Neural cell (in vitro differentiated cells): ENCODE data around the gene APOBEC3A. TPM values are rescaled to one million over a fixed set of nuclear protein-coding genes. Genes with fewer than 3 reads are reported as not detected.

Experiments used
- H2AFZ ChIP-seq: fragments of 200-600, 300-800 bp; sonication (generic), shearing (Covaris generic); 2 replicates; pipeline ENCODE4 v1.6.0; 2014; ENCODE audit warnings: low read depth, mild to moderate bottlenecking, antibody characterized with exemption, low read length, moderate library complexity
- H3F3A ChIP-seq: fragments of 200-600 bp; shearing (Covaris generic); 2 replicates; pipeline ENCODE4 v1.6.1; 2016; ENCODE audit warnings: mild to moderate bottlenecking, moderate library complexity, mixed read lengths, antibody characterized with exemption, low read length; ENCODE audit not compliant: insufficient read depth, poor library complexity, severe bottlenecking
- H3K27ac ChIP-seq: fragments of 200-600, 300-800 bp; sonication (generic), shearing (Covaris generic); 2 replicates; pipeline ENCODE4 v1.5.1; 2014; ENCODE audit warnings: mild to moderate bottlenecking, low read length, moderate library complexity
- H3K27me3 ChIP-seq: fragments of 300-800, 200-600 bp; sonication (generic), shearing (Covaris generic); 2 replicates; pipeline ENCODE4 v1.6.0; 2014; ENCODE audit warnings: mild to moderate bottlenecking, low read depth, low read length, moderate library complexity; ENCODE audit not compliant: insufficient read depth
- H3K36me3 ChIP-seq: fragments of 300-800, 200-600 bp; sonication (generic), shearing (Covaris generic); 2 replicates; pipeline ENCODE4 v1.5.1; 2014; ENCODE audit warnings: mild to moderate bottlenecking, antibody characterized with exemption, low read length, moderate library complexity; ENCODE audit not compliant: insufficient read depth
- H3K4me2 ChIP-seq: fragments of 300-800, 200-600 bp; sonication (generic), shearing (Covaris generic); 2 replicates; pipeline ENCODE4 v1.6.0; 2014; ENCODE audit warnings: mild to moderate bottlenecking, low read length
- H3K4me3 ChIP-seq: fragments of 300-800, 200-600 bp; sonication (generic), shearing (Covaris generic); 2 replicates; pipeline ENCODE4 v1.5.1; 2014; ENCODE audit warnings: mild to moderate bottlenecking, low read length, moderate library complexity
- H3K79me2 ChIP-seq: fragments of 200-600 bp; shearing (Covaris generic); replicated peaks from 2 replicates; pipeline ENCODE4 v1.6.0; 2014; ENCODE audit warnings: mild to moderate bottlenecking, low read length, moderate library complexity; ENCODE audit not compliant: insufficient read depth
- H3K9ac ChIP-seq: fragments of 300-800, 200-600 bp; sonication (generic), shearing (Covaris generic); 2 replicates; pipeline ENCODE4 v1.6.1; 2016; ENCODE audit warnings: mild to moderate bottlenecking, low read length, mixed read lengths
- H3K9me2 ChIP-seq: fragments of 200-600 bp; shearing (Covaris generic); 2 replicates; pipeline ENCODE4 v1.6.1; 2016; ENCODE audit warnings: mild to moderate bottlenecking, low read length, mixed read lengths; ENCODE audit not compliant: insufficient read depth
- H3K9me3 ChIP-seq: fragments of 200-600, 300-800 bp; sonication (generic), shearing (Covaris generic); 2 replicates; pipeline ENCODE4 v1.6.1; 2016; ENCODE audit warnings: mild to moderate bottlenecking, mixed run types, low read length, moderate library complexity, mixed read lengths
- H4K20me1 ChIP-seq: fragments of 200-600 bp; shearing (Covaris generic); 2 replicates; pipeline ENCODE4 v1.6.1; 2016; ENCODE audit warnings: mild to moderate bottlenecking, mixed run types; ENCODE audit not compliant: insufficient read depth
- MXI1 ChIP-seq: fragments of 450-650 bp; conservative IDR thresholded peaks from 2 replicates; pipeline ENCODE4 v1.6.1; 2014; ENCODE audit warnings: antibody characterized with exemption, mild to moderate bottlenecking; ENCODE audit not compliant: poor library complexity, severe bottlenecking
- RAD21 ChIP-seq: fragments of 450-650 bp; conservative IDR thresholded peaks from 2 replicates; pipeline ENCODE4 v1.6.1; 2014; ENCODE audit warnings: antibody characterized with exemption, mild to moderate bottlenecking, moderate library complexity
- polyA plus RNA-seq: library from polyadenylated mRNA; depleted of rRNA; stranded (reverse); fragments of >200 nt; gene quantifications from 2 replicates; pipeline ENCODE4 v1.2.3, GENCODE V29; 2014

Gene APOBEC3A
- polyA plus RNA-seq, 1 donor from 2014 or later: not detected

- Histone ChIP-seq H2AFZ (no peak overlapping the region), H3K9me2 (no peaks in the 10 kb centered on the region), H3K4me2 (no peak overlapping the region), H3K36me3 (no peaks in the 10 kb centered on the region), H3K9ac (no peak overlapping the region), H3K27me3 (no peaks in the 10 kb centered on the region), H3F3A (no peaks in the 10 kb centered on the region), H3K9me3 (no peaks in the 10 kb centered on the region), H3K4me3 (no peak overlapping the region), H3K27ac (no peak overlapping the region), H3K79me2 (no peaks in the 10 kb centered on the region), H4K20me1 (no peaks in the 10 kb centered on the region)
- no peak for TF ChIP-seq RAD21
- TF ChIP-seq MXI1: no peak
Measured at GRCh38 chr22:39010946-39011345, 53.5 kb downstream of the APOBEC3A start.

Other genes with a start within 250 kb of the APOBEC3A start
- 156 and 172 TPM in 2 replicates for gene SUN2, start 201.6 kb upstream of the APOBEC3A start, polyA plus RNA-seq
- 94.4 and 95.0 TPM in 2 replicates for gene DNAL4, start 163.5 kb upstream of the APOBEC3A start, polyA plus RNA-seq
- 17.0 and 19.3 TPM in 2 replicates for gene NPTXR, start 113.6 kb upstream of the APOBEC3A start, polyA plus RNA-seq
- gene CBX6, start 85.4 kb upstream of the APOBEC3A start, polyA plus RNA-seq: 13.0 and 16.3 TPM in 2 replicates
- not detected in 2 replicates for gene APOBEC3B, start 24.7 kb downstream of the APOBEC3A start, polyA plus RNA-seq
- gene APOBEC3C, start 56.6 kb downstream of the APOBEC3A start, polyA plus RNA-seq: not detected in 2 replicates
- not detected in 2 replicates for gene APOBEC3D, start 63.5 kb downstream of the APOBEC3A start, polyA plus RNA-seq
- not detected in 2 replicates for gene APOBEC3F, start 83.3 kb downstream of the APOBEC3A start, polyA plus RNA-seq
- gene APOBEC3G, start 119.7 kb downstream of the APOBEC3A start, polyA plus RNA-seq: not detected in 2 replicates
- not detected in 2 replicates for gene APOBEC3H, start 139.6 kb downstream of the APOBEC3A start, polyA plus RNA-seq
- 4.4 and 6.1 TPM in 2 replicates for gene CBX7, start 195.1 kb downstream of the APOBEC3A start, polyA plus RNA-seq